Measurements from ENCODE around the gene SPN.
"Not testable (repeated sequence)": the region's sequence is repeated elsewhere in the genome, so short reads cannot be mapped to it uniquely, and the experiment has no call there.

SPN gene, protein sequence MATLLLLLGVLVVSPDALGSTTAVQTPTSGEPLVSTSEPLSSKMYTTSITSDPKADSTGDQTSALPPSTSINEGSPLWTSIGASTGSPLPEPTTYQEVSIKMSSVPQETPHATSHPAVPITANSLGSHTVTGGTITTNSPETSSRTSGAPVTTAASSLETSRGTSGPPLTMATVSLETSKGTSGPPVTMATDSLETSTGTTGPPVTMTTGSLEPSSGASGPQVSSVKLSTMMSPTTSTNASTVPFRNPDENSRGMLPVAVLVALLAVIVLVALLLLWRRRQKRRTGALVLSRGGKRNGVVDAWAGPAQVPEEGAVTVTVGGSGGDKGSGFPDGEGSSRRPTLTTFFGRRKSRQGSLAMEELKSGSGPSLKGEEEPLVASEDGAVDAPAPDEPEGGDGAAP
- 89.2 to 377 (median 246) reads per million in 4 experiments for total RNA-seq

DNA sequence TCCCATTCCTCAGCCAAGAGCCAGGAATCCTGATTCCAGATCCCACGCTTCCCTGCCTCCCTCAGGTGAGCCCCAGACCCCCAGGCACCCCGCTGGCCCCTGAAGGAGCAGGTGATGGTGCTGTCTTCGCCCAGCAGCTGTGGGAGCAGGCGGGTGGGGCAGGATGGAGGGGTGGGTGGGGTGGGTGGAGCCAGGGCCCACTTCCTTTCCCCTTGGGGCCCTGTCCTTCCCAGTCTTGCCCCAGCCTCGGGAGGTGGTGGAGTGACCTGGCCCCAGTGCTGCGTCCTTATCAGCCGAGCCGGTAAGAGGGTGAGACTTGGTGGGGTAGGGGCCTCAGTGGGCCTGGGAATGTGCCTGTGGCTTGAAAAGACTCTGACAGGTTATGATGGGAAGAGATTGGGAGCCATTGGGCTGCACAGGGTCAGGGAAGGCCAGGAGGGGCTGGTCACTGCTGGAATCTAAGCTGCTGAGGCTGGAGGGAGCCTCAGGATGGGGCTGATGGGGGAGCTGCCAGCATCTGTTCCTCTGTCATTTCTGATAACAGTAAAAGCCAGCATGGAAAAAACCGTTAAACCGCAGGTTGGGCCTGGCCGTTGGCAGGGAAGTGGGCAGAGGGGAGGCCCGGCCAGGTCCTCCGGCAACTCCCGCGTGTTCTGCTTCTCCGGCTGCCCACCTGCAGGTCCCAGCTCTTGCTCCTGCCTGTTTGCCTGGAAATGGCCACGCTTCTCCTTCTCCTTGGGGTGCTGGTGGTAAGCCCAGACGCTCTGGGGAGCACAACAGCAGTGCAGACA lies at the start of gene SPN:
Gene SPN, plus strand, starts transcription at position 232 of the 791 bp plus-strand sequence. Its CDS starts 482 bp downstream, at position 714.
- peak; percentile 25 for DNase-seq

DNA sequence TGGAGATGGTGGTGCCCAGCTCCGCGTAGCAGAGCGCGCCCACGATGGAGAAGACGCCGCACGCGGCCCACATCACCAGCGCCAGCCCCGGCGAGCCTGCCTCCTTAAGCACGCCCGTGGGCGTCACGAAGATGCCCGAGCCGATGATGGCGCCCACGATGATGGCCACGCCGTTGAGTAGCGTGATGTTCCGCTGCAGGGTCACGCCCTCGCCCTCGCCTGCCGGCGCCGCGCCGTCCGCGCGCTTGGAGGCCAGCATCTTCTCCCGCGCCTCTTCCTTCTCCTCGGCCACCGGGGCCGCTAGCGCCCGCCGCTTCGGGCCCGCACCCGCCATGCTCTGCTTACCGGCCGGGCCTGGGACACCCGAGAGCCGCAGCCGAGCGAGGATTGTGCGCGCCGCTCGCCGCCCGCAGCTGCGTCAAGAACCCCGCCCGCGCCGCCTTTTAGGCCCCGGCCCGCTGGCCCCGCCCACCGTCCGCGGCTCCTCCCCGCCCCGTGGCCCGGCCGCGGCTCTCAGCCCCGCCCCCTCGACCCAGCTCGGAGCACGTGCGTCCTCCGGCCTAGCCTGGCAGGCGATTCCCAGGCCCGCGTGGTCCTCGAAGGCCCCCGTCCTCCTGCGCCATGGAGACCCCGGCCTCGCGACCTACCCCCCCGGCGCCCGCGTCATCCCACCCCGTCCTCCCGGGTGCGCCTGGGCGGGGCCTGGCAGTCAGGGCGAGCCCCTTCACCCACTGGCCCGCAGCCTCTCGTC lies 49.6 kb upstream of the SPN start:
- DNase-seq: peak; percentile 72

DNA sequence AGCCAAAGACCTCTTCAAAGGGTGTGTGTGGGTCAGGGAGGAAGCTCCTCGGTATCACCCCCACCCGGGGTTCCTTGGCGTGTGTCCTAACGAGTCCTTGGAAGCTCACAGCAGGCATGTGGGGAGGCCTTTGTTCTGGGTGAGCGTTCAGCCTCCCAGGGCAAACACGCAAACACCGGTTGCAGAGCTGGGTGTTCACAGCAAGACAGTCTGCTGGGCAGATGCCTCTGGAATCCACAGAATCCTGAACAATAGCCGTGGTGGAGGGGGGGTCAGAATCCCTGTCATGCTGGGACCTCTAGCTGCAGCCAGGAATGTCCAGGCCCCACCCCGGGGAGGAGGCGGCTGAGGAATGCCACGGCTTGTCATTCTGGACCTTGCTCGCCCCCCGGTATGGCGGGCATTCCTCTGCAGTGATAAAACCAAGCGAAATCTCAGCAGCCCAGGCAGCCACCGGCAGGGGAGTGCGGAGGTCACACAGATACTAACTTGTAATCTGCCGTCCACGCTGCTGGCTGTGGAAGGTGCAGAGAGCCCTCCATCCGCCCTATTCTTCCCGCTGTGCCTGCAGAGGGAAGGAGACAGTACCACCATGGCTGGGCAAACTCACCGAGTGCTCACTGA lies 48.2 kb upstream of the SPN start:
- not testable (repeated sequence) for DNase-seq

DNA sequence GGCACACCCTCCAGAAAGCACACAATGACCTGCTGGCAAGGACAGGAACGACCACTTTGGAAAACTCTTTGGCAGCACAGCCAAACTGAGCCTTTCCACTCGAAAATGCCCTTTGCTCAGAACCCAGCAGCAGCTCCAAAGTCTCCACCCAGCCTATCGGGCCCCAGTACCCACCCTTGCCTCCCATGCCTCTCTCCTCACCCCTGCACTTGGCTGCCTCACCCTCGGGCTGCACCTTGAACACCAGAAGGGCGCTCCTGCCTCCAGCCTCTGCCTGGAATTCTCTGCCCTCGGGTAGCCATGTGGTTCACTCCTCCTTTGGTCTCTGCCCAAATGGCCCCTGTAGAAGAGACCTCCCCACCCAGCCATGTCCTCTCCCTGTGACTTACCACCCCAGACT lies 46.9 kb upstream of the SPN start:
- DNase-seq: not testable (repeated sequence)

DNA sequence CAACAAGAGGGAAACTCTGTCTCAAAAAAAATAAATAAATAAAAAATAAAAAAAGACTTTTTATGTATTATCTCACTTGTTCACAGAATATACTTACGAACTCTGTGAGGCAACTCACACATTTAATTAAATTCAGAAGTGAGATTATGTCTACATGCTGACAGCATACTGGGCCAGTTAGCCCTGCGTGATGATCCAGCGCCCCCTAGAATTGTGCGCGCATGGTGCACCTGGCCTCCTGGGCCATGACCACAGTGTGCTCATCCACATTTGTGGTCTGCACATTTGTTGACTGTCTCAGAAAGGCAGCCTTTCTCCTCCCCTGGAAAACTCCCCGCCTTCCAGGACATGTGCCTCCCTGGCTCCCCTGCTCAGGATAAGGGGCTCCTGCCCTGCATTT lies 42.5 kb upstream of the SPN start:
- not testable (repeated sequence) for DNase-seq

DNA sequence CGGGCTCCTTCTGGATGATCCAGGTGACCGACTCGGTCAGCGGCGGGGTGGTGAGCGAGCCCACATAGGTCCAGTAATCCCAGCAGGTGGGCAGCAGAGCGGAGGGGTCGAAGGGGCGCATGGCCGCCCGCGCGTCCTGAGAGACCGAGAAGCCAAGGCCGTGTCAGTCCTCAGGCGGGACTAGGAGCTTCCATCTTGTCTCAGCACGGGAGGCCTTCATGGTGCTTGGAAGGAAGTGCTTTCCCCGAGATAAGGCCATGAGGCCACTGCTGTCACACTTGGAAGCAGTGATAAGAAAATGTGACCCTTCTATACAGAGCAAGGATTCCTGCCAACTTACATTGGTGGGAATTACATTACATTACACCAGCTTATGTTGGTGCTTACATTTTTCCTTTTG lies 40.3 kb upstream of the SPN start:
- not testable (repeated sequence) for DNase-seq

DNA sequence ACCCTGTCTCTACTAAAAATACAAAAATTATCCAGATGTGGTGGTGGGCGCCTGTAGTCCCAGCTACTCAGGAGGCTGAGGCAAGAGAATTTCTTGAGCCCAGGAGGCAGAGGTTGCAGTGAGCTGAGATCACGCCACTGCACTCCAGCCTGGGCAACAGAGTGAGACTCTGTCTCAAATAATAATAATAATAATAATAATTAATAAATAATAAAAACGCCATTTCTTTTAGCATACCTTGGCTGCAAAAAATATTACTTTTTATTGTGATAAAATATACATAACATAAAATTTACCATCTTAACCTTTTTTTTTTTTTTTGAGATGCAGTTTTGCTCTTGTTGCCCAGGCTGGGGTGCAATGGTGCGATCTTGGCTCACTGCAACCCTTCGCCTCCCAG lies 39.8 kb upstream of the SPN start:
- not testable (repeated sequence) for DNase-seq

DNA sequence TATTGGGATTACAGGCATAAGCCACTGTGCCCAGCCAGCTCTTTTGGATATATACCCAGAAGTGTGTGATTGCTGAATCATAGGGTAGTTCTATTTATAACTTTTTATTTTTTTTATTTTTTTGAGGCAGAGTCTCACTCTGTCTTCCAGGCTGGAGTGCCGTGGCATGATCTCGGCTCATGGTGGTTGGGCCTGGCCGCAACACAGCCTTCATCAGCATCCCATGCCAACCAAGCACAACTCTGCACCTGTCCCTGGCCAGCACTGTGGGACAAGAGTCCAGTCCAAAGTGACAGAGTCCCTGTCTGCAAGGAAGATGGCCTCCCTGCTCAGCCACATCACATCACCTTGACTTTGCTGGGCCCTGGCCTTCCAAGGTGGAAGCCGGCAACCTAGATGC lies 37.9 kb upstream of the SPN start:
- DNase-seq: not testable (repeated sequence)

DNA sequence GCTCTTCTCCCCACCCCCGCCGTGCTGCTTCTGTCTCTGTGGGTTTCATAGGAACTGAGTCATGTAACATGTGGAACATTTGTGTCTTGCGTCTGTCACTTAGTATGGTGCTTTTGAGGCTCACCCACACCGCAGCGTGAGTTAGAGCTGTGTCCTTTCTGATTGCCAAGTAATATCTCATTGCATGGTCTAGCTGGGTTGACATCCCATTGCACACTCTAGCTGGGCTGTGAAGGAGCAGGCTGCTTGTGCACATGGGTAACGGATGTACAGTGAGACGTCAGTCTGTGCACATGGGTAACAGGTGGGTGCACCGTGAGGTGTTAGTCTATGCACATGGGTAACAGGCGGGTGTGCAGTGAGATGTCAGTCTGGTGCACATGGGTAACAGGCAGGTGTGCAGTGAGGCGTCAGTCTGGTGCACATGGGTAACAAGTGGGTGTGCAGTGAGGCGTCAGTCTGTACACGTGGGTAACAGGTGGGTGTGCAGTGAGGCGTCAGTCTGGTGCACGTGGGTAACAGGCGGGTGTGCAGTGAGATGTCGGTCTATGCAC lies 36.2 kb upstream of the SPN start:
- not testable (repeated sequence) for DNase-seq

DNA sequence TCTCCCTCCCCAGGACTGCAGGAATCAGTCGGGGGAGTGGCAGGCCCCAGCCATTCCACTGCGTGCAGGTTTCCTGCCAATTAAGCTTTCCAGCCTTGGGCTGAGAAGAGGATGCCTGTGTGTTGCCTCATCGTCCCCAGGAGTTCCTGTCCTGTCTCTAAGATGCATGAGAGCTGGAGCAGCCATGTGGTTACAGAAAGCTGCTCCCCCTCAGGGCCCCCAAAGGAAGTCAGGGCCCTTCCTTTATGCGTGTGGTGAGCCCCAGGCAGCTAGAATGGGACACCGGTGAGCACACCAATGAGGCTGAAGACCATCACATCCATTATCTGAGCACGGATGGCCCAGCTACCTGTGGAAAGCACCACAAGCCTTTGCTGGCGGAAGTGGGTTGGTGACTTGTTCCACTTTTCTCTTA lies 35.4 kb upstream of the SPN start:
- DNase-seq: not testable (repeated sequence)

DNA sequence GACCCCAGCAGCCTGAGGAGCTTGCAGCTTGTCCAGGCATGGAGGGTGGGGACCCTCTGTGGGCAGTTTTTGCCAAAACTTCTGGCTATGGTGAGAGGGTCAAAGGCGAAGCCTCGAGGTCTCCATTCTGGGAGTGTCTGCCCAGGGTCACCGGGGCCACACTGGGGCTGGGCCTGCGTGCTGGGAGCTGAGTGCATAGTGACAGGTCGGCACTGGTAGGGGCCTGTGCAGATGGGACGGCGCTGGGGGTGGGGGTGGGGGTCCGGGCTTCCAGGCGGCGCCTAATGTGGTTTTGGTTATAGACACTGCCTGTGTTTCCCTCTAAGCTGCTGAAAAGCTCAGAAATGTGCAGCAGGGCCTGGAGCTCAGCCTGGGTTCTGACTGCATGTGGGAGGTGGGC lies 34.3 kb upstream of the SPN start:
- not testable (repeated sequence) for DNase-seq

DNA sequence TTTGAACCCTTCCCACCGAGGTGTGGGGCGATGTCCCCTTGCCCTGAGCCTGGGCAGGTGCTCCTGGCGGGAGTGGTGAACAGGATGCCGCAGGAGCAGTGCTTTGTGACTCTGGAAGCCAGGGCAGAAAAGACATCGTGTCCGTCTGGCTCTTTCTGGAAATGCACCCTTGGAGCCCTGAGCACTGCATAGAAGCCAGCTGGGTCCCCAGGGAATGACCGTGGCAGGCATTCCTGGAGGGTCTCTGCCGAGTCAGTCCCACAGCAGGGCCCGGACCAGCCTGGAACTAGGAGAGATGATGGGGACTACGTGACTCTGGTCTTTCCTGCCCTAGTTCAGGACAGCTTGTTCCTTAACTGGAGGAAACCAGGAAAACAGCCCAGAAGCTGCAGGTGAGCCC lies 33.7 kb upstream of the SPN start:
- not testable (repeated sequence) for DNase-seq

DNA sequence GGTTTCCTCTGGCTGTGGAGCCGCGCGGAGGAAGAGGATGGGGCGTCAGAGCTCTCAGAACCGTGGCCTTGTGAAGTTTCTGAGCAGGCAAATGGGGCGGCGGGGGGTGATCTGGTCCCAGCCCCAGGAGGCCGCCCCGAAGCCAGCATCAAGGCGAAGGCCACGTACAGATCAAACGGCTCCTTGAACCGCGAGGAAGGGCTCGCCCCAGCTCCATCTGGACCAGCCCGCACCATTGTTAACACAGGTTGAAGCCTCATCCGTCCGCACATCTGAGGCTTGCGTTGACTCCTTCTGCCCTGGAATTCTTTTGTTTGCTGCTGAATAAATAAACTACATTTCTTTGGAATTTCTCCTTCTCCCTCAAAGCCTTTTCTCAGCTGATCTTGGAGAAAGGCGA lies 31.4 kb upstream of the SPN start:
- DNase-seq: not testable (repeated sequence)

DNA sequence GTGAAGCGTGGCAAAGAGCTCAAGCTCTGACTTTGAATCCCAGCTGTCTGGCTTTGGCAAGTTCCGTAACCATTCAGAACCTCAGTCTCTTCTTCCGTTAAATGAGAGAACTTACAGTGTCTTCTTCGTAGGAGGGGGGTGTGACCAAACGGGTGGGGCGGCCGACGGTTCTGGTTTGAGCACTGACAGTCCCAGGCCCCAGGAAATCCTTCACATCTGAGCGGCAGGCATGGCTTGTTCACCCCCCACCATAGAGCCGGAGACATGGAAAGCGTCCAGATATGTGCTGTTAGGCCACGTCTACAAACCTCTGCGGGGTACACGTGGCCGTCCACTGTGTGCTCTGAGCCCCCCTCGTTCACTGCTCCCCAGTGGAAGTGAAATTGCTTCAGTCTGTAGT lies 27.1 kb upstream of the SPN start:
- not testable (repeated sequence) for DNase-seq

DNA sequence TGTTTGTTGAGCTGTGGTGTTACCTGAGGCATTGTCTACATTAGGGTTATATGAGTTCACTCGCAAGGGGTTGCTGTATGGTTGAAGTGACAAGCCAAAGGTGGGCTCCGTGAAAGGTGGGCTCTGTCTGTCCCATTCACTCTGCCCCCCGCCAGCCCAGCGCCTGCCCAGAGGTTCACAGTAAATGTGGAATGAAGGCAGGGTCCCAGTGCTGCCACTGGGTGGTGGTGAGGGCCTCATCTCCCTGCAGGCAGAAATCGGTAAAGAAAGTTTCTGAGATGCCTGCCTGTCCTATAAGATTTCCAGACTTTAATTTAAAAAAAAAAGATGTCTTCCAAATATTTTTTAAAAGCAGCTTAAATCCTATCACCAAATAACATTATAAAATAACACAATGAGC lies 26.7 kb upstream of the SPN start:
- not testable (repeated sequence) for DNase-seq

DNA sequence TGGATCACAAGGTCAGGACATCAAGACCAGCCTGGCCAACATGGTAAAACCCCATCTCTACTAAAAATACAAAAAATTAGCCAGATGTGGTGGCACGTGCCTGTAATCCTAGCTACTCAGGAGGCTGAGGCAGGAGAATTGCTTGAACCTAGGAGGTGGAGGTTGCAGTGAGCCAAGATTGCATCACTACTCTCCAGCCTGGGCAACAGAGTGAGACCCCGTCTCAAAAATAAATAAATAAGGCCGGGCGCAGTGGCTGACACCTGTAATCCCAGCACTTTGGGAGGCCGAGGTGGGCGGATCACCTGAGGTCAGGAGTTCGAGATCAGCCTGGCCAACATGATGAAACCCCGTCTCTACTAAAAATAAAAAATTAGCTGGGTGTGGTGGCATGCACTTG lies 24.3 kb upstream of the SPN start:
- not testable (repeated sequence) for DNase-seq

DNA sequence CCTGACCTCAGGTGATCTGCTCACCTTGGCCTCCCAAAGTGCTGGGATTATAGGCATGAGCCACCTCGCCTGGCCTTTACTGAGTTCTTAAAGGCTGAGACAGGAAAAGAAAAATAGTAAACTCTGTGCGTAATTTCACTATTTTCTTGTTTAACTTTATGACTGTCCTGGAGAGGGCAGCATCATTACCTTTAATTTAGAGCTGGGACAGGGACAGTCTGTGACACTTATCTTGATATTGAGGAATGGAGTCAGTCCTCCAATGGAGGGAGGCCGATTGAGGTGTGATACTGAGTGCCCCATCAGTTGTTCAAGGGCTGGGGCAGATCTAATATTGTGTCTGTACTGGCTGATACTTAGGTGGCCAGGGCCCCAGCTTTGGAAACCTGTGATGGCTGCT lies 21.5 kb upstream of the SPN start:
- DNase-seq: no peak

DNA sequence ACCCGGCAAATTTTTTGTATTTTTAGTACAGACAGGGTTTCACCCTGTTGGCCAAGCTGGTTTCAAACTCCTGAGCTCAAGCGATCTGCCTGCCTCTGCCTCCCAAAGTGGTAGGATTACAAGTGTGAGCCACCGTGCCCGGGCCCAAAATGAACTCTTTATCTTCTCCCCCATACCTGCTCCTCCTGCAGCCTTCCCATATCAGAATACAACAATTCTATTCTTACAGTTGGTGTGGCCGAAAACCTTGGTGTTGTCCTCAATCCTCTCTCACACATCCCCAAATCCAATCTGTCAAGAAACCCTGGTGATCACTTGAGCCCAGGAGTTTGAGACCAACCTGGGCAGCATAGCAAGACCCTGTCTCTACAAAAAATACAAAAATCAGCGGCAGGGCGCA lies 19.5 kb upstream of the SPN start:
- DNase-seq: no peak

DNA sequence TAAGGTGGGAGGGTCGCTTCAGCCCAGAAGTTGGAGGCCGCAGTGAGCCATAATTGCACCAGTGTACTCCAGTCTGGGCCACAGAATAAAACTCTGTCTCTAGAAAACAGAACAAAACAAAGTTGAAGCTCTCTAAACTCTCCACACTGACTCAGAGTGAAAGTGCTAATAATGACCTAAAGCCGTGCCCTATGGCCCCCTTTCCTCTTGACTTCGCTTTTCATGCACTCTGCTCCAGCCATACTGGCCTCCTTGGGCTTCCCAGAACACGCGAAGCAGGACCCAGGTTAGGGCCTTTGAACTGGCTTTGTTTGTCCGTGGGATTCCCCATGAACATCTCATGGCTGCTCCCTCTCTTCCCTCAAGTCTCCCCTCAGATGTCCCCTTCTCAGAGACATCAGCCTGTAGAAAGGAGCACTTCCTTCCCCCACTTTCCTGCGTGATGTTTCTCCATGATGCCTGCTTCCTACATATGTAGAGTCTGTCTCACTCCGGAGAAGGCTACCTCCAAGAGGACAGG lies 18.6 kb upstream of the SPN start:
- DNase-seq: no peak

DNA sequence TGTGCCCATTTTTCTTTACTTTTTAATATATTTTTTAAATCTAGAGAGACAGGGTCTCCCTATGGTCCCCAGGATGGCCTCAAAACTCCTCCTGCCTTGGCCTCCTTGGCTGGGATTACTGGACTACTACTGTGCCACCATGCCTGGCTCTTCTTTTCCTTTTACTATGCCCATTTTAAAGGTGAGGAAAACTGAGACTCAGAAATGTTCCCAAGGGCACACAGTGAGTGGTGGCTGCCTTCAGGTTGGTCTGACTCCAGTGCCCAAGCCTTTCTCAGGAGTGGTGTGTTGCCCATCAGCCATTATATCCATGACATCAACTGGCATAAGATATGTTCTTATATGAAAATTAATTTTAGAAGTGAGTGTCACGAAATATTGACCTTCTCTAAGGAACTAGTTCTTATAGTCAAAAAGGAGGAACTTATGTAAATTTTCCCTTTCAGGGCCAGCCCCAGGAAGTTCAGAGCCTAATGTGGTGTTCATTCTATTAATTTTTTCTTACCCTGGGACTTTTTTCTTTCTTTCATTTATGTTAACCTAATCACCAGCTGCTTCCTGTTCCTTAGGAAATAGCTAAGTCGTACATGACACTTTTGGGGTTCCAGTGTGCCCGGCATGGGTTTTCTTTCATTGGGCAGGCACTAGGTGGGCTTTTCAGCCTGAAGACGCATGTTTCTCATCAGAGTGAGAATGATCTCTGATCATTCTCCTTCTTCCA lies 17.9 kb upstream of the SPN start:
- DNase-seq: no peak

DNA sequence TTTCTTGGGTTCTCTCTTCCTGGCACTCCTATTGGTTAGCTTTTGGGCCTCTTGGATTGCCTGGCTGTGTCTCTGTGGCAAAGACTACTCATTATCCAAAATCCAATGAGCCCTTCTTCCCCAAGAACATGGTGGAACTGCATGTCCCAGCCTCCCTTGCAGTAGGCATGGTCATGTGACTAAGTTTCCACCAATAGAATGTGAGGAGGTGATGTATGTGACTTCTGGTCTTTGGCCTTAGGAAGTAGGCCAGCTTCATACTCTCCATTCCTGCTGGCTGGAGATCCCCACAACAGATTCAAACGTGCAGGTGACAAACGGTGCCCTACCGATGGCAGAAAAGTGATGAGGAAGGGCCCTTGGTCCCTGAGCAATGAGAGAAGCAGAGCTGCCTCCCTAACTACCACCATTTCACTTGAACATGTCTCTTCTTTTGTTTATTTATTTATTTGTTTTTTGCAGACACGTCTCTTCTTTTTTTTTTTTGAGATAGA lies 17.3 kb upstream of the SPN start:
- DNase-seq: no peak
